Measurements from ENCODE around the gene LDAH.

Gene LDAH

DNA sequence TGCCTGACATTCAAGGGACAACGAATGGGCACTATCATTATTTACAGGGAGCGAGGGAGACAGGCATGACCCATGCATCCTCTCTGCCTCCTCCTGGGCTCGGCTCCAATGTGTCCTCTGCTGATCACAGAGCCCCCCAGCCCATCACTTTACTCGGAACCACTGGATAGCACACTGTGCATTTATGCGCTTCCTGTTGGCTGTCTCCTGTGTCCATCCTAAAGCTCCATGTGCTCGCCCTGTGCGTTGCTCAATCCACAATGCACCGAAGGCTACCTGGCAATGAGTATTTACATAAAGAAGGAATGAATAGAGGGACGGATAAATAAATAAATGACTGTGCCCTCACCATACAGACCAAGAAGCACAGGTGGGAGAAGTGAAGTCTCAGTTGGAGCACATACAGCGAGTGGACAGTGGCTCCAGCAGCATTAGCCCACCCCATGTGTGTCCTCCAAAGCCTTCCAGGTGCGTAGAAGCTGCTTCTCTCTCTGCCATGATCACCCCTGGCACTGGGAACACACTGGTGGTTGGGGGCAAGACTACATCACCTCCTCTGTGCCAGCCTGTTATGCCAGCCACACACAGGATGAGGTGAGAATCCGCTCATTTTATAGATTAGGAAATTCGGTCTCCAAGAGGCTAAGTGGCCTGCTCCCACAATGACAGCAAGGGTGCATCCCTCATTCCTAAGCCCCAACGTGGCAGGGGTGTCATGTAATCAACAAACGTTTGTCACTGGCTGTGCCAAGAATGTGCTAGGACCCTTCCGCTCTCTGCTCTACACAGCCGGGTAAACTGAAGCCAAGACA is 158.3 kb downstream of the LDAH start:
- Histone ChIP-seq H3K14ac (ENCODE audit: low read length) (no peak overlapping the region), H3K9me3 (replicated peaks in 1 of 2; ENCODE audit: control insufficient read depth in 2 of 2, insufficient read depth in 1 of 2, low read depth in 1 of 2, low read length in 2 of 2) (peaks cover 0 to under 1% of the 10 kb centered on the region in 2 donors), H3K27ac (replicated peaks; ENCODE audit: low read length) (no peak overlapping the region), H3K23ac (ENCODE audit: low read depth, low read length, poor library complexity) (no peak overlapping the region), H2BK5ac (ENCODE audit: low read length) (no peak overlapping the region), H2BK15ac (ENCODE audit: low read length) (no peak overlapping the region), H3K27me3 (ENCODE audit: control insufficient read depth in 3 of 3, insufficient read depth in 3 of 3, low read depth in 1 of 3, low read length in 3 of 3) (peaks cover 44 to 81% (median 80%) of the 10 kb centered on the region in 3 experiments), H3K36me3 (replicated peaks in 1 of 2; ENCODE audit: control insufficient read depth in 2 of 2, insufficient read depth in 2 of 2, low read length in 2 of 2) (no peaks in the 10 kb centered on the region), H3K4ac (ENCODE audit: low read length) (no peak overlapping the region), H4K8ac (ENCODE audit: low read depth, low read length) (no peak overlapping the region), H2AK5ac (ENCODE audit: low read depth, low read length) (no peak overlapping the region), H3K79me1 (ENCODE audit: low read depth, low read length) (no peaks in the 10 kb centered on the region), H3K4me1 (ENCODE audit: control insufficient read depth in 2 of 2, insufficient read depth in 1 of 2, low read depth in 1 of 2, low read length in 2 of 2) (peaks cover 6 to 19% of the 10 kb centered on the region in 2 donors), H3K9ac (ENCODE audit: low read depth, low read length, poor library complexity) (no peak overlapping the region), H2BK120ac (ENCODE audit: low read depth, low read length) (no peak overlapping the region), H4K91ac (ENCODE audit: low read depth, low read length, poor library complexity) (no peak overlapping the region), H3K4me2 (ENCODE audit: insufficient read depth, low read length, poor library complexity, severe bottlenecking) (no peak overlapping the region), H2AFZ (ENCODE audit: low read length) (no peak overlapping the region), H3K18ac (ENCODE audit: low read length) (no peak overlapping the region), H2BK12ac (ENCODE audit: low read length) (no peak overlapping the region), H3K4me3 (ENCODE audit: low read length in 2 of 2) (no peak overlapping the region)
- no CpG with 5 or more reads among the region's 17 CpGs for WGBS, 2 donors (ENCODE audit: extremely low coverage in 2 of 2, insufficient read length in 2 of 2, insufficient replicate concordance in 1 of 2)
- no peak for DNase-seq (ENCODE audit: low spot score)

DNA sequence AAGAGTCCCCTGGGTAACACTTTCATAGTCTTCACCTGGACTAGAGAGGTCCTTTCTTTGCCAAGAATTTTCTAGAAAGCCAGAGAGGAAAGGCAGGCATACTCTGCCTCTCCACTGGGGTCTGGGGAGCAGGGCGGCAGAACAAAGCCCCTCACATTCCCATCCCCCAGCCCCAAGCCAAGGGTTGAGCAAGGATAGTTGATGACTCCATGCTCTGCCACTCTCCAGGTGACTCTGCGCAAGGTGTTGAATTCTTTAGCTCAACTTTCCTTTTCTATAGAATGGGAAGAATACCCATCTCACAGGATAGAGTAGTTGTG is 158.9 kb downstream of the LDAH start:
- H2BK120ac ChIP-seq (ENCODE audit: low read depth, low read length): no peak overlapping the region
- no CpG with 5 or more reads among the region's 2 CpGs for WGBS, 2 donors (ENCODE audit: extremely low coverage in 2 of 2, insufficient read length in 2 of 2, insufficient replicate concordance in 1 of 2)

DNA sequence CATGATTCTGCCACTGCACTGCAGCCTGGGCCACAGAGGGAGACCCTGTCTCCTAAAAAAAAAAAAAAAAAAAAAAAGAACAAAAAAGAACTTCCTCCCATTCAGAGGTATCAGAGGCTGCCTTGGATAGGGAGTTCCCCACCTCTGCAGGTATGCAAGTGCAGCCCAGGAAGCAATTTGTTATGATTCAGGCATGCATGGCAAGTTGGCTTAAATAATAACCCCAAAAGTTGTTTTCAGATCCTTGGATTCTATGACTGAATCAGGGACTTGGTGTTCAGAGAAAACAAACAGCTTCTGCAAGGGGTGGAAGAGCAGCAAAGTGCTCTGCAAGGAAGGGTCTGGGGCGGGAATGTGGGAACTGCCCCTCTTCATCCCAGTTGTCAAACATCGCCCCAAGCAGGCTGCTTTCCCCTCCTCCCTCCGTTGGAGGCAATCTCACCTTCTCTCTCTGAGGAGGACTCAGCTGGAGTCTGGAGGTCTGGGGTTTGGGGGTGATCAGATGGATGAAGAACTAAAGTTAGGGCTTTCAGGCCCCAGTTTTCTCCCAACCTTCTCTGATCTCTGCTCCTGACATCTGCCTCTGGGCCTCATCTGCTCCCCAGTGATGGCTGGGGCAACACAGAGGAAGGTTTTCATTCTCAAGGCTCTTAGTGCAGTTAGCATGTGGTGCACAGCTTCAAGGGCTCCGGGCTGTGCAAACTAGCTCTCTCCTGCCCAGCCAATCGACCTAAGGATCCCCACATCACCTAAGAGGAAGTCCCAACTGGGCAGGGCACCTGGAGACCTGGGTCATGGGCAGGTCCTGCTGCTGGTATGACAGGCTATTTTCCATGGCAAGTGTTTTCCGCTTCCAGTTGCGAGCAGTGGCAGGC is 159.5 kb downstream of the LDAH start:
- no peaks in the 10 kb centered on the region for H3K9me3 ChIP-seq (replicated peaks in 1 of 2; ENCODE audit: control insufficient read depth in 2 of 2, insufficient read depth in 1 of 2, low read depth in 1 of 2, low read length in 2 of 2)
- H3K4ac ChIP-seq (ENCODE audit: low read length): no peak overlapping the region
- no peak overlapping the region for H3K27ac ChIP-seq (replicated peaks; ENCODE audit: low read length)
- no peak overlapping the region for H2BK120ac ChIP-seq (ENCODE audit: low read depth, low read length)
- no peak overlapping the region for H2BK5ac ChIP-seq (ENCODE audit: low read length)
- H3K23ac ChIP-seq (ENCODE audit: low read depth, low read length, poor library complexity): no peak overlapping the region
- no peak overlapping the region for H2BK12ac ChIP-seq (ENCODE audit: low read length)
- H3K79me1 ChIP-seq (ENCODE audit: low read depth, low read length): no peaks in the 10 kb centered on the region
- no peak overlapping the region for H2BK15ac ChIP-seq (ENCODE audit: low read length)
- no CpG with 5 or more reads among the region's 7 CpGs for WGBS, 2 donors (ENCODE audit: extremely low coverage in 2 of 2, insufficient read length in 2 of 2, insufficient replicate concordance in 1 of 2)
- no peak overlapping the region for H3K4me3 ChIP-seq (ENCODE audit: low read length in 2 of 2)
- H3K14ac ChIP-seq (ENCODE audit: low read length): no peak overlapping the region
- H3K4me2 ChIP-seq (ENCODE audit: insufficient read depth, low read length, poor library complexity, severe bottlenecking): no peak overlapping the region
- no peak overlapping the region for H3K18ac ChIP-seq (ENCODE audit: low read length)
- no peak overlapping the region for H3K9ac ChIP-seq (ENCODE audit: low read depth, low read length, poor library complexity)
- no peak for DNase-seq (ENCODE audit: low spot score)
- peaks cover 34 to 79% (median 68%) of the 10 kb centered on the region in 3 experiments for H3K27me3 ChIP-seq (ENCODE audit: control insufficient read depth in 3 of 3, insufficient read depth in 3 of 3, low read depth in 1 of 3, low read length in 3 of 3)
- no peak overlapping the region for H4K8ac ChIP-seq (ENCODE audit: low read depth, low read length)
- no peak overlapping the region for H4K91ac ChIP-seq (ENCODE audit: low read depth, low read length, poor library complexity)
- peaks cover 4 to 19% of the 10 kb centered on the region in 2 donors for H3K4me1 ChIP-seq (ENCODE audit: control insufficient read depth in 2 of 2, insufficient read depth in 1 of 2, low read depth in 1 of 2, low read length in 2 of 2)
- H2AFZ ChIP-seq (ENCODE audit: low read length): no peak overlapping the region
- H3K36me3 ChIP-seq (replicated peaks in 1 of 2; ENCODE audit: control insufficient read depth in 2 of 2, insufficient read depth in 2 of 2, low read length in 2 of 2): no peaks in the 10 kb centered on the region
- H2AK5ac ChIP-seq (ENCODE audit: low read depth, low read length): no peak overlapping the region

More for the DNA sequence above, 158.9 kb downstream of the LDAH start:
- no peaks in the 10 kb centered on the region for H3K79me1 ChIP-seq (ENCODE audit: low read depth, low read length)
- H2AFZ ChIP-seq (ENCODE audit: low read length): no peak overlapping the region
- H3K27ac ChIP-seq (replicated peaks; ENCODE audit: low read length): no peak overlapping the region
- H3K23ac ChIP-seq (ENCODE audit: low read depth, low read length, poor library complexity): no peak overlapping the region
- no peak overlapping the region for H3K14ac ChIP-seq (ENCODE audit: low read length)
- H3K4ac ChIP-seq (ENCODE audit: low read length): no peak overlapping the region
- no peak overlapping the region for H2BK12ac ChIP-seq (ENCODE audit: low read length)
- H3K4me2 ChIP-seq (ENCODE audit: insufficient read depth, low read length, poor library complexity, severe bottlenecking): no peak overlapping the region
- H2AK5ac ChIP-seq (ENCODE audit: low read depth, low read length): no peak overlapping the region
- H3K18ac ChIP-seq (ENCODE audit: low read length): no peak overlapping the region
- no peak for DNase-seq (ENCODE audit: low spot score)
- H4K8ac ChIP-seq (ENCODE audit: low read depth, low read length): no peak overlapping the region
- peaks cover 38 to 82% (median 74%) of the 10 kb centered on the region in 3 experiments for H3K27me3 ChIP-seq (ENCODE audit: control insufficient read depth in 3 of 3, insufficient read depth in 3 of 3, low read depth in 1 of 3, low read length in 3 of 3)
- H4K91ac ChIP-seq (ENCODE audit: low read depth, low read length, poor library complexity): no peak overlapping the region
- no peaks in the 10 kb centered on the region for H3K36me3 ChIP-seq (replicated peaks in 1 of 2; ENCODE audit: control insufficient read depth in 2 of 2, insufficient read depth in 2 of 2, low read length in 2 of 2)
- no peak overlapping the region for H2BK15ac ChIP-seq (ENCODE audit: low read length)
- no peak overlapping the region for H2BK5ac ChIP-seq (ENCODE audit: low read length)
- peaks cover 4 to 19% of the 10 kb centered on the region in 2 donors for H3K4me1 ChIP-seq (ENCODE audit: control insufficient read depth in 2 of 2, insufficient read depth in 1 of 2, low read depth in 1 of 2, low read length in 2 of 2)
- H3K9ac ChIP-seq (ENCODE audit: low read depth, low read length, poor library complexity): no peak overlapping the region
- H3K9me3 ChIP-seq (replicated peaks in 1 of 2; ENCODE audit: control insufficient read depth in 2 of 2, insufficient read depth in 1 of 2, low read depth in 1 of 2, low read length in 2 of 2): no peaks in the 10 kb centered on the region
- no peak overlapping the region for H3K4me3 ChIP-seq (ENCODE audit: low read length in 2 of 2)

DNA sequence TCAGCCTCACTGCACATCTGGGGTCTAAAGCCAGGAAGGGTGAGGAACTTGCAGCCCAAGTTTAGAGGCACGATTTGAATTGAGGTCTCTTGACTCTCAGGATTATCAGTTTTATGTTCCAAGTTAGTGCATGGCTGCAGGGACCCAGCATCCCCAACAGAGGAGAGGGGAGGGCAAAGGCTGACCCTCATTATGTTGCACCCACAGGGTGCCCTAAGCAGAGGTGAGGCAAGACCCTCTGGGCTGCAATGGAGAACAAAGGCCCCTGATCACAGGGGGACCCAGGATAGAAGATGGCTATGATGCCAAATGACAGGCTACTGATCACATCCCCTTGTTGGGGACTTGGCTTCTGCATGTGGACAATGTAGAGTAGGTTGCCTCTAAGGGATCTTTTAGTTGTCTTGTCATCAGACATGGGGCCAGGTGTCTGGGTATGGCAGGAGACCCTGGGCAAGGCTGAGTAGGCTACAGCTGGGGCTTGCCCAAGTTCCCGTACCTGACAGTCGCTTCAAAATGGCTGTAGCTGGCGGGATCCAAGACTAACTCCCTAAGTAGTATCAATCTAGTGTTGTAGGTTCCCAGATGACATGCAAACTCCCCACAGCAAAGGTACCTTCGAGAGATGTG is 160.5 kb downstream of the LDAH start:
- no peaks in the 10 kb centered on the region for H3K9me3 ChIP-seq (replicated peaks in 1 of 2; ENCODE audit: control insufficient read depth in 2 of 2, insufficient read depth in 1 of 2, low read depth in 1 of 2, low read length in 2 of 2)
- H3K23ac ChIP-seq (ENCODE audit: low read depth, low read length, poor library complexity): no peak overlapping the region
- H2BK12ac ChIP-seq (ENCODE audit: low read length): no peak overlapping the region
- no peak overlapping the region for H2AFZ ChIP-seq (ENCODE audit: low read length)
- H3K4me3 ChIP-seq (ENCODE audit: low read length in 2 of 2): no peak overlapping the region
- no peak overlapping the region for H3K4ac ChIP-seq (ENCODE audit: low read length)
- H2BK15ac ChIP-seq (ENCODE audit: low read length): no peak overlapping the region
- peaks cover 4 to 13% of the 10 kb centered on the region in 2 donors for H3K4me1 ChIP-seq (ENCODE audit: control insufficient read depth in 2 of 2, insufficient read depth in 1 of 2, low read depth in 1 of 2, low read length in 2 of 2)
- no peak overlapping the region for H2BK120ac ChIP-seq (ENCODE audit: low read depth, low read length)
- H4K91ac ChIP-seq (ENCODE audit: low read depth, low read length, poor library complexity): no peak overlapping the region
- no peak overlapping the region for H3K4me2 ChIP-seq (ENCODE audit: insufficient read depth, low read length, poor library complexity, severe bottlenecking)
- peaks cover 26 to 77% (median 58%) of the 10 kb centered on the region in 3 experiments for H3K27me3 ChIP-seq (ENCODE audit: control insufficient read depth in 3 of 3, insufficient read depth in 3 of 3, low read depth in 1 of 3, low read length in 3 of 3)
- no peaks in the 10 kb centered on the region for H3K36me3 ChIP-seq (replicated peaks in 1 of 2; ENCODE audit: control insufficient read depth in 2 of 2, insufficient read depth in 2 of 2, low read length in 2 of 2)
- no peak overlapping the region for H2AK5ac ChIP-seq (ENCODE audit: low read depth, low read length)
- no peak overlapping the region for H3K9ac ChIP-seq (ENCODE audit: low read depth, low read length, poor library complexity)
- H3K18ac ChIP-seq (ENCODE audit: low read length): no peak overlapping the region
- no peak overlapping the region for H3K14ac ChIP-seq (ENCODE audit: low read length)
- H3K79me1 ChIP-seq (ENCODE audit: low read depth, low read length): no peaks in the 10 kb centered on the region
- H3K27ac ChIP-seq (replicated peaks; ENCODE audit: low read length): no peak overlapping the region
- H4K8ac ChIP-seq (ENCODE audit: low read depth, low read length): no peak overlapping the region
- DNase-seq (ENCODE audit: low spot score): no peak
- H2BK5ac ChIP-seq (ENCODE audit: low read length): no peak overlapping the region
- no CpG with 5 or more reads among the region's 5 CpGs for WGBS, 2 donors (ENCODE audit: extremely low coverage in 2 of 2, insufficient read length in 2 of 2, insufficient replicate concordance in 1 of 2)
